H1 (cell line): ENCODE data around the gene LHB. TPM values are rescaled to one million over a fixed set of nuclear protein-coding genes. Genes with fewer than 3 reads are reported as not detected.

Source experiments
- CTCF ChIA-PET: fragments of 300-600 bp; sonication (Branson Sonifier 250); formaldehyde crosslinking; loops from one replicate; lab custom pipeline; 2021; ENCODE audit not compliant: partially characterized antibody; lab: Charles Lee
- POLR2A ChIA-PET: fragments of 300-600 bp; sonication (Branson Sonifier 250); formaldehyde crosslinking; loops from one replicate; lab custom pipeline; 2021; ENCODE audit warnings: inconsistent platforms; ENCODE audit not compliant: partially characterized antibody; lab: Charles Lee
- DNase-seq, 2 experiments: peaks; one replicate each; pipeline versions ENCODE4 v3.0.0 to v3.0.0-alpha.2; 2010 to 2022; ENCODE audit warnings: low spot score in 2 of 2, low read depth in 1 of 2, mixed read lengths in 1 of 2
- FAIRE-seq: peaks from 2 replicates; lab custom pipeline; 2011; peaks lifted over from hg19 to GRCh38; lab: Jason Lieb, UNC
- H2AFZ ChIP-seq: 2 replicates; pipeline ENCODE4 v1.8.1; 2012; ENCODE audit warnings: low read length, inconsistent platforms
- H2AK5ac ChIP-seq: 2 replicates; pipeline ENCODE4 v1.6.1; 2013; ENCODE audit warnings: low read depth, low read length
- H2BK120ac ChIP-seq: replicated peaks from 2 replicates; pipeline ENCODE3; 2013; ENCODE audit warnings: low read depth, low read length, inconsistent platforms
- H2BK12ac ChIP-seq: 2 replicates; pipeline ENCODE4 v1.6.1; 2013; ENCODE audit warnings: low read depth, low read length
- H2BK15ac ChIP-seq: 2 replicates; pipeline ENCODE4 v1.6.1; 2013; ENCODE audit warnings: low read length
- H2BK20ac ChIP-seq: 2 replicates; pipeline ENCODE4 v1.6.1; 2013; ENCODE audit warnings: low read length
- H2BK5ac ChIP-seq: 2 replicates; pipeline ENCODE4 v1.6.1; 2013; ENCODE audit warnings: low read depth, low read length
- H3K14ac ChIP-seq: 2 replicates; pipeline ENCODE4 v1.6.1; 2013; ENCODE audit warnings: inconsistent platforms; ENCODE audit not compliant: insufficient read length
- H3K18ac ChIP-seq: 2 replicates; pipeline ENCODE4 v1.6.1; 2013; ENCODE audit warnings: low read length; ENCODE audit errors: extremely low read depth
- H3K23ac ChIP-seq: 2 replicates; pipeline ENCODE4 v1.6.1; 2013; ENCODE audit warnings: inconsistent platforms; ENCODE audit not compliant: insufficient read length
- H3K23me2 ChIP-seq: 2 replicates; pipeline ENCODE4 v1.6.1; 2013; ENCODE audit warnings: low read depth, low read length
- H3K27ac ChIP-seq: 2 replicates; pipeline ENCODE4 v1.6.1; 2011; ENCODE audit warnings: low read depth, low read length, inconsistent platforms
- H3K27me3 ChIP-seq, 4 experiments: replicated peaks in 1 of 4; 1 replicate in 1 of 4; 2 replicates in 3 of 4; pipeline versions ENCODE4 v1.6.1 to v1.8.1; 2011 to 2013; ENCODE audit warnings: low read length in 3 of 4, mild to moderate bottlenecking in 3 of 4, inconsistent platforms in 2 of 4, mixed read lengths in 2 of 4, moderate library complexity in 1 of 4; ENCODE audit not compliant: control insufficient read depth in 3 of 4, insufficient read depth in 3 of 4; ENCODE audit errors: extremely low read depth in 1 of 4
- H3K36me3 ChIP-seq, 4 experiments: 2 replicates each; pipeline versions ENCODE4 v1.6.1 to v1.8.1; 2011 to 2013; ENCODE audit warnings: mild to moderate bottlenecking in 4 of 4, low read length in 3 of 4, moderate library complexity in 2 of 4, control low read depth in 1 of 4, inconsistent platforms in 1 of 4; ENCODE audit not compliant: insufficient read depth in 4 of 4, control insufficient read depth in 2 of 4
- H3K4ac ChIP-seq: replicated peaks from 2 replicates; pipeline ENCODE3; 2013; ENCODE audit warnings: low read length, low read depth, mixed read lengths, inconsistent platforms; ENCODE audit not compliant: insufficient read length
- H3K4me1 ChIP-seq, 4 experiments: replicated peaks in 1 of 4; 1 replicate in 1 of 4; 2 replicates in 3 of 4; pipeline versions ENCODE4 v1.6.1 to v1.8.1; 2011 to 2013; ENCODE audit warnings: low read length in 3 of 4, inconsistent platforms in 2 of 4, mixed read lengths in 1 of 4; ENCODE audit not compliant: insufficient read depth in 4 of 4, control insufficient read depth in 3 of 4
- H3K4me2 ChIP-seq, 2 experiments: 2 replicates each; pipeline versions ENCODE4 v1.6.1 to v1.8.1; 2011 to 2013; ENCODE audit warnings: low read depth in 2 of 2, low read length in 2 of 2, control low read depth in 1 of 2, inconsistent platforms in 1 of 2, mild to moderate bottlenecking in 1 of 2; ENCODE audit not compliant: insufficient read depth in 1 of 2
- H3K4me3 ChIP-seq, 4 experiments: fragments of 200-600, 300-600 bp in 1 of 4; sonication (generic), shearing (Covaris generic), sonication (Bioruptor Twin) in 1 of 4; 2 replicates each; pipeline versions ENCODE4 v1.5.1 to v1.8.1; 2011 to 2016; ENCODE audit warnings: low read length in 4 of 4, low read depth in 3 of 4, control low read depth in 2 of 4, inconsistent platforms in 2 of 4, mild to moderate bottlenecking in 2 of 4, mixed read lengths in 1 of 4, moderate library complexity in 1 of 4; ENCODE audit not compliant: insufficient read depth in 2 of 4; ENCODE audit errors: extremely low read depth in 1 of 4
- H3K56ac ChIP-seq: replicated peaks from 2 replicates; pipeline ENCODE3; 2013; ENCODE audit warnings: low read depth, mild to moderate bottlenecking, mixed read lengths, low read length, inconsistent platforms; ENCODE audit not compliant: insufficient read length
- H3K79me1 ChIP-seq: 2 replicates; pipeline ENCODE4 v1.6.1; 2013; ENCODE audit warnings: low read depth, low read length, control low read depth
- H3K79me2 ChIP-seq, 2 experiments: 2 replicates each; pipeline versions ENCODE4 v1.6.1 to v1.8.1; 2012 to 2013; ENCODE audit warnings: low read length in 2 of 2, mild to moderate bottlenecking in 2 of 2, inconsistent platforms in 1 of 2; ENCODE audit not compliant: insufficient read depth in 2 of 2, control insufficient read depth in 1 of 2
- H3K9ac ChIP-seq, 4 experiments: replicated peaks in 1 of 4; 1 replicate in 1 of 4; 2 replicates in 3 of 4; pipeline versions ENCODE4 v1.6.1 to v1.8.1; 2011 to 2013; ENCODE audit warnings: low read depth in 3 of 4, low read length in 3 of 4, control low read depth in 2 of 4, mild to moderate bottlenecking in 2 of 4, moderate library complexity in 2 of 4, inconsistent platforms in 1 of 4; ENCODE audit errors: extremely low read depth in 1 of 4
- H3K9me3 ChIP-seq, 2 experiments: 2 replicates each; pipeline versions ENCODE4 v1.6.1 to v1.8.1; 2012 to 2013; ENCODE audit warnings: mild to moderate bottlenecking in 2 of 2, moderate library complexity in 2 of 2, control low read depth in 1 of 2, inconsistent platforms in 1 of 2, low read depth in 1 of 2, low read length in 1 of 2, mixed read lengths in 1 of 2; ENCODE audit not compliant: insufficient read depth in 2 of 2
- H4K20me1 ChIP-seq, 2 experiments: replicated peaks in 1 of 2; 2 replicates each; pipeline versions ENCODE3 to v1.8.1; 2011 to 2013; ENCODE audit warnings: inconsistent platforms in 2 of 2, low read length in 2 of 2, mild to moderate bottlenecking in 1 of 2; ENCODE audit not compliant: insufficient read depth in 2 of 2, control insufficient read depth in 1 of 2
- H4K5ac ChIP-seq: 2 replicates; pipeline ENCODE4 v1.6.1; 2013; ENCODE audit warnings: low read length, low read depth, mixed read lengths, inconsistent platforms; ENCODE audit not compliant: insufficient read length
- H4K8ac ChIP-seq: 2 replicates; pipeline ENCODE4 v1.8.0; 2013; ENCODE audit warnings: mild to moderate bottlenecking, moderate library complexity, low read length, inconsistent platforms; ENCODE audit not compliant: insufficient read depth; ENCODE audit errors: extremely low read depth
- H4K91ac ChIP-seq: replicated peaks from 2 replicates; pipeline ENCODE3; 2013; ENCODE audit warnings: low read length, mixed read lengths, inconsistent platforms; ENCODE audit not compliant: insufficient read length
- EGR1 ChIP-seq: IDR thresholded peaks from 2 replicates; pipeline ENCODE4 v1.6.1; 2011; ENCODE audit warnings: low read depth, low read length, borderline replicate concordance
- FOSL1 ChIP-seq: IDR thresholded peaks from 2 replicates; pipeline ENCODE4 v1.6.1; 2011; ENCODE audit warnings: mild to moderate bottlenecking, low read depth, low read length, moderate library complexity; ENCODE audit not compliant: insufficient read depth
- POLR2A ChIP-seq, 2 experiments: IDR thresholded peaks; 1 replicate in 1 of 2; 2 replicates in 1 of 2; pipeline ENCODE4 v1.6.1; 2011; ENCODE audit warnings: low read depth in 2 of 2, low read length in 2 of 2, mild to moderate bottlenecking in 2 of 2; ENCODE audit errors: control extremely low read depth in 1 of 2
- YY1 ChIP-seq: IDR thresholded peaks from 2 replicates; pipeline ENCODE4 v1.6.1; 2011; ENCODE audit warnings: low read depth, mild to moderate bottlenecking, low read length
- ZNF274 ChIP-seq: IDR thresholded peaks from 2 replicates; pipeline ENCODE4 v1.7.0; 2012; ENCODE audit warnings: low read length, borderline replicate concordance; ENCODE audit errors: extremely low read depth
- WGBS, 2 experiments: shearing (Covaris generic) in 1 of 2; methylation state at CpG; one replicate each; pipeline versions ENCODE4 v1.1.6 to v1.1.7; 2013 to 2015; ENCODE audit warnings: low lambda C conversion rate in 2 of 2, mixed read lengths in 2 of 2, inconsistent platforms in 1 of 2, low coverage in 1 of 2, missing lambda C conversion rate in 1 of 2; ENCODE audit not compliant: insufficient replicate concordance in 2 of 2, insufficient coverage in 1 of 2, insufficient read length in 1 of 2; ENCODE audit errors: extremely low coverage in 1 of 2, missing lambda C conversion rate in 1 of 2; 5-methylcytosine and 5-hydroxymethylcytosine counted together
- polyA plus RNA-seq, 7 experiments: library from polyadenylated mRNA; depleted of rRNA in 3 of 7; stranded (reverse) in 5 of 7; unstranded in 2 of 7; fragments of >200 nt in 5 of 7; fragments of 200-250 nt in 2 of 7; gene quantifications; 1 replicate in 5 of 7; 2 replicates in 1 of 7; 4 replicates in 1 of 7; pipeline versions ENCODE4 v1.2.1 to v1.2.3, GENCODE V29; 2011 to 2013; ENCODE audit warnings: missing spikeins in 2 of 7, mixed read lengths in 2 of 7
- total RNA-seq: library from RNA; stranded (reverse); fragmentation: NEBNext Ultra II Directional; extraction: Animal tissue kit (Norgen Biotek cat#: 25700); gene quantifications from 2 replicates; pipeline ENCODE4 v1.2.1, GENCODE V29; 2021

Gene LHB
- total and polyA plus RNA-seq, 2 of the 8 experiments (the other 6 are each of a cell fraction or from before 2014, with no cell fraction given): 0.53 TPM; not detected in 1

DNA sequence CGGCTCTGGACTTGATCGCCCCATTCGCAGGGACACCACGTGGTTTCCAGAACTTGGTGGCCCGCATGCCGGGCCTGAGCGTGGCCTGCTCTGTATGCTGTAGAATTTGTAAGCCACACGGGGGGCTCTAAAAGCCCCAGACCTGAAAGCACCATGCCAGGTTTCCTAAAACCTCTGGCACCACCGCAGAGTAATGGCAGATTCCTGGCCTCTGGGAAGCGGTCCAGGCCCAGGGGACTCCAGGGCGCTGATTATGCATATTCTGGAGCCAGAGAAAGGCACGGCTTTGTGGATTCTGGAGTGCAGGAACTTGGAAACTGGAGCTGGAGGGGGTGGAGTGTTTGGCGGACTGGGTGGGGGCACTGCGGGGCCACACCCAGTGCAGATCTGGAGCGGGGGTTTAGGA lies 48.1 kb downstream of the LHB start:
- Histone ChIP-seq H4K20me1 (peaks cover 3 to 13% of the 10 kb centered on the region in 2 experiments), H3K27ac (no peak overlapping the region), H3K14ac (no peak overlapping the region), H2BK5ac (no peak overlapping the region), H3K79me1 (peaks cover 2% of the 10 kb centered on the region; the same call in 1 of the 2 replicates), H2BK20ac (no peak overlapping the region), H3K18ac (no peak overlapping the region), H2BK12ac (no peak overlapping the region), H2AFZ (no peak overlapping the region), H3K4ac (no peak overlapping the region), H2BK120ac (no peak overlapping the region), H3K56ac (no peak overlapping the region), H3K9ac (no peak overlapping the region), H3K4me2 (no peak overlapping the region), H4K5ac (no peak overlapping the region), H2AK5ac (no peak overlapping the region), H3K23ac (no peak overlapping the region), H4K8ac (no peak overlapping the region), H3K9me3 (no peaks in the 10 kb centered on the region), H3K4me3 (no peak overlapping the region), H3K36me3 (peaks cover 2 to 29% (median 13%) of the 10 kb centered on the region in 4 experiments; a peak in 5 of 8 replicates), H2BK15ac (no peak overlapping the region), H3K79me2 (peaks cover 0 to 13% of the 10 kb centered on the region in 2 experiments; a peak in 2 of 4 replicates), H3K23me2 (peaks cover 14% of the 10 kb centered on the region; the same call in 1 of the 2 replicates), H3K4me1 (peaks cover 4 to 11% (median 7%) of the 10 kb centered on the region in 4 experiments), H4K91ac (no peak overlapping the region), H3K27me3 (no peaks in the 10 kb centered on the region)
- no peak for DNase-seq
- WGBS, 2 experiments: 94% methylated on average over 15 of the region's 15 CpGs; no CpG with 5 or more reads in 1 of the 2 experiments
- POLR2A ChIA-PET: interaction anchor here (0.8 to 4.6 kb wide), 6 partner anchors 9 to 96 kb away, joined by 3 to 27 read pairs (median 6); partner anchors contain the start of genes NUCB1 and PPP1R15A
- no peak for FAIRE-seq
- CTCF ChIA-PET: interaction anchor here (1.0 to 3.0 kb wide), 2 partner anchors 34 to 180 kb away, joined by 4 to 14 read pairs; no protein-coding TSS in a partner anchor
- TF ChIP-seq POLR2A (IDR thresholded peaks at IDR 0.05; ENCODE audit: control extremely low read depth in 1 of 2, low read depth in 2 of 2, low read length in 2 of 2) (no peak), ZNF274 (no peak), FOSL1 (no peak), YY1 (no peak), EGR1 (no peak)
